Activated naive CD8-positive, alpha-beta T cell treated with anti-CD3 and anti-CD28 coated beads, Interleukin-2, amount 50 U/mL, for 16 hours (primary cell): Measurements from ENCODE around the gene SPATA9.
A peak's percentile ranks its signal among the peaks of the same experiment; 100 is the strongest.

Experiments
- DNase-seq: peaks from one replicate; pipeline ENCODE4 v3.0.0-alpha.2; 2020; ENCODE audit warnings: low read depth, low spot score

Gene SPATA9

GRCh38 chr5:95684361-95684760 lies 1.6 kb upstream of the SPATA9 start:
- DNase-seq = no peak

- no peak for DNase-seq
Measured at GRCh38 chr5:95673081-95673480, 9.7 kb downstream of the SPATA9 start.

GRCh38 chr5:95672641-95673040 lies 10.2 kb downstream of the SPATA9 start:
- DNase-seq = no peak

- DNase-seq = no peak
Measured at GRCh38 chr5:95671826-95672225, 11.0 kb downstream of the SPATA9 start.

GRCh38 chr5:95670568-95670967 lies 12.2 kb downstream of the SPATA9 start:
- no peak for DNase-seq

GRCh38 chr5:95669985-95670384 lies 12.8 kb downstream of the SPATA9 start:
- no peak for DNase-seq

- no peak for DNase-seq
Measured at GRCh38 chr5:95669540-95669939, 13.3 kb downstream of the SPATA9 start.

- no peak for DNase-seq
Measured at GRCh38 chr5:95668728-95669127, 14.1 kb downstream of the SPATA9 start.

- no peak for DNase-seq
Measured at GRCh38 chr5:95668216-95668615, 14.6 kb downstream of the SPATA9 start.

- DNase-seq = no peak
Measured at GRCh38 chr5:95667678-95668077, 15.1 kb downstream of the SPATA9 start.

- no peak for DNase-seq
Measured at GRCh38 chr5:95667061-95667618, 15.7 kb downstream of the SPATA9 start.

GRCh38 chr5:95664204-95664786 lies 18.5 kb downstream of the SPATA9 start:
- DNase-seq = no peak

GRCh38 chr5:95662946-95663345 lies 19.8 kb downstream of the SPATA9 start:
- DNase-seq = no peak

GRCh38 chr5:95660060-95660459 lies 22.7 kb downstream of the SPATA9 start:
- no peak for DNase-seq

- DNase-seq = no peak
Measured at GRCh38 chr5:95655575-95655974, 27.2 kb downstream of the SPATA9 start.

- DNase-seq = no peak
Measured at GRCh38 chr5:95654196-95654595, 28.6 kb downstream of the SPATA9 start.

- DNase-seq = no peak
Measured at GRCh38 chr5:95652849-95653248, 29.9 kb downstream of the SPATA9 start.

GRCh38 chr5:95649842-95650620 lies 32.8 kb downstream of the SPATA9 start:
- DNase-seq = no peak

GRCh38 chr5:95649274-95649673 lies 33.5 kb downstream of the SPATA9 start:
- DNase-seq = no peak

GRCh38 chr5:95647886-95648860 lies 34.6 kb downstream of the SPATA9 start:
- DNase-seq = no peak

GRCh38 chr5:95646569-95647431 lies 36.0 kb downstream of the SPATA9 start, which contains the start of gene RFESD:
Gene RFESD (plus strand): TSS chr5:95646777. CDS start chr5:95652272, 5,495 bp downstream.
- peak; percentile 87 for DNase-seq
